HL-60 (cell line): ENCODE results near the gene MYL12B.

Source experiments
- POLR2AphosphoS5 ChIP-seq: IDR thresholded peaks from 2 replicates; pipeline ENCODE4 v1.6.1; 2012; ENCODE audit warnings: low read depth
- TF ChIP-seq, protein P1 (sequence below): IDR thresholded peaks from one replicate; pipeline ENCODE4 v1.5.1; 2011; ENCODE audit warnings: low read length, control low read depth, inconsistent platforms; ENCODE audit not compliant: insufficient read depth
- TF ChIP-seq, protein P2 (sequence below): IDR thresholded peaks from 2 replicates; pipeline ENCODE4 v1.6.1; 2012; ENCODE audit warnings: low read depth; ENCODE audit not compliant: insufficient replicate concordance

DNA sequence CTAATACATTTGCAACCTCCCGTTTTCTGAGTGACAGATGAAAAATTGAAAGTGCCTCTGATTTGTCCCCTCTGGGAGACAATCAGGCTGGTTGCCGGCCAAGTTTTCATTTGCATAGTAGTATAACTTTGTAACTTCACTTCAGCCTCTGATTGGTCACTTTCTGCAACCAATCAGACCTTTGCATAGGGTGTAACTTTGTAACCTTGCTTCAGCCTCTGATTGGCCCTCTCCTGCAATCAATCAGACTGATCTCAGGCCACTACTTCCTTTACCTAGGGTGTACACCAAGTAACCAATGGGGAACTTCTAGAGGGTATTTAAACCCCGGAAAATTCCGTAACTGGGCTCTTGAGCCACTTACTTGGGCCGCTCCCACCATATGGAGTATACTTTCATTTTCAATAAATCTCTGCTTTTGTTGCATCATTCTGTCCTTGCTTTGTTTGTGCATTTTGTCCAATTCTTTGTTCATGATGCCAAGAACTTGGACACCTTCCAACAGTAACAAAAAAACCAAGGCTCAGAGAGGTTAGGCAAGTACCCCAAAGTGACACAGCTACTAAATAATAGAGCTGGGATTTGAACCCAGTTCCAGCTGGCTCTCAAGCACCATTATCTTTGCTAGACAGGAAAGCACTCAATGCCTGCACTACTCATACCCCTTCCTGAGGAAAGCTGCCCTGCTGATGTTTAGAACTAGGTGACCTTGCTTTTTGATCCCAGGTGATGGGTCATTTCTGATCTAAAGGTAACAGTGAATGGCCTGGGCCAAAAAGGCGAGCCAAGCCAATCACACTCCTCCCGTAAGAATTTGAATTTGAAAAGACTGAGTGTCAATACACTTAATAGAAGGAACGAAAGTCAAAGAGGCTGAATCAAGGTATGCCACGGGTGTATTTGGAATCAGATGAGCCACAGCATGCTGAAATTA, 31.3 kb upstream of the MYL12B start:
- TF ChIP-seq, protein P1, sequence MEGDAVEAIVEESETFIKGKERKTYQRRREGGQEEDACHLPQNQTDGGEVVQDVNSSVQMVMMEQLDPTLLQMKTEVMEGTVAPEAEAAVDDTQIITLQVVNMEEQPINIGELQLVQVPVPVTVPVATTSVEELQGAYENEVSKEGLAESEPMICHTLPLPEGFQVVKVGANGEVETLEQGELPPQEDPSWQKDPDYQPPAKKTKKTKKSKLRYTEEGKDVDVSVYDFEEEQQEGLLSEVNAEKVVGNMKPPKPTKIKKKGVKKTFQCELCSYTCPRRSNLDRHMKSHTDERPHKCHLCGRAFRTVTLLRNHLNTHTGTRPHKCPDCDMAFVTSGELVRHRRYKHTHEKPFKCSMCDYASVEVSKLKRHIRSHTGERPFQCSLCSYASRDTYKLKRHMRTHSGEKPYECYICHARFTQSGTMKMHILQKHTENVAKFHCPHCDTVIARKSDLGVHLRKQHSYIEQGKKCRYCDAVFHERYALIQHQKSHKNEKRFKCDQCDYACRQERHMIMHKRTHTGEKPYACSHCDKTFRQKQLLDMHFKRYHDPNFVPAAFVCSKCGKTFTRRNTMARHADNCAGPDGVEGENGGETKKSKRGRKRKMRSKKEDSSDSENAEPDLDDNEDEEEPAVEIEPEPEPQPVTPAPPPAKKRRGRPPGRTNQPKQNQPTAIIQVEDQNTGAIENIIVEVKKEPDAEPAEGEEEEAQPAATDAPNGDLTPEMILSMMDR: no peak
- no peak for TF ChIP-seq POLR2AphosphoS5
- TF ChIP-seq, protein P2, sequence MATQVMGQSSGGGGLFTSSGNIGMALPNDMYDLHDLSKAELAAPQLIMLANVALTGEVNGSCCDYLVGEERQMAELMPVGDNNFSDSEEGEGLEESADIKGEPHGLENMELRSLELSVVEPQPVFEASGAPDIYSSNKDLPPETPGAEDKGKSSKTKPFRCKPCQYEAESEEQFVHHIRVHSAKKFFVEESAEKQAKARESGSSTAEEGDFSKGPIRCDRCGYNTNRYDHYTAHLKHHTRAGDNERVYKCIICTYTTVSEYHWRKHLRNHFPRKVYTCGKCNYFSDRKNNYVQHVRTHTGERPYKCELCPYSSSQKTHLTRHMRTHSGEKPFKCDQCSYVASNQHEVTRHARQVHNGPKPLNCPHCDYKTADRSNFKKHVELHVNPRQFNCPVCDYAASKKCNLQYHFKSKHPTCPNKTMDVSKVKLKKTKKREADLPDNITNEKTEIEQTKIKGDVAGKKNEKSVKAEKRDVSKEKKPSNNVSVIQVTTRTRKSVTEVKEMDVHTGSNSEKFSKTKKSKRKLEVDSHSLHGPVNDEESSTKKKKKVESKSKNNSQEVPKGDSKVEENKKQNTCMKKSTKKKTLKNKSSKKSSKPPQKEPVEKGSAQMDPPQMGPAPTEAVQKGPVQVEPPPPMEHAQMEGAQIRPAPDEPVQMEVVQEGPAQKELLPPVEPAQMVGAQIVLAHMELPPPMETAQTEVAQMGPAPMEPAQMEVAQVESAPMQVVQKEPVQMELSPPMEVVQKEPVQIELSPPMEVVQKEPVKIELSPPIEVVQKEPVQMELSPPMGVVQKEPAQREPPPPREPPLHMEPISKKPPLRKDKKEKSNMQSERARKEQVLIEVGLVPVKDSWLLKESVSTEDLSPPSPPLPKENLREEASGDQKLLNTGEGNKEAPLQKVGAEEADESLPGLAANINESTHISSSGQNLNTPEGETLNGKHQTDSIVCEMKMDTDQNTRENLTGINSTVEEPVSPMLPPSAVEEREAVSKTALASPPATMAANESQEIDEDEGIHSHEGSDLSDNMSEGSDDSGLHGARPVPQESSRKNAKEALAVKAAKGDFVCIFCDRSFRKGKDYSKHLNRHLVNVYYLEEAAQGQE: no peak
